HCT116 (cell line): ENCODE measurements around the gene WSCD2. TPM values are rescaled to one million over a fixed set of nuclear protein-coding genes. Genes with fewer than 3 reads are reported as not detected.

Experiments
- ATAC-seq: fragments of 200-7000 bp; cut with Tn5 transposase; 2 replicates; pipeline ENCODE4 v1.9.1; 2020; ENCODE audit warnings: mild to moderate bottlenecking, moderate library complexity
- BruUV-seq: library from RNA; stranded (reverse); fragments of 400-500 nt; replicated peaks from 2 replicates; lab custom pipeline; 2021; lab: Mats Ljungman, UMichigan
- CTCF ChIA-PET: fragments of 300-600 bp; sonication (Branson Sonifier 250); formaldehyde crosslinking; loops from one replicate; lab custom pipeline; 2021; ENCODE audit warnings: antibody characterized with exemption; lab: Charles Lee
- POLR2A ChIA-PET: fragments of 300-600, 350-600 bp; sonication (Branson Sonifier 250); formaldehyde crosslinking; loops from one replicate; lab custom pipeline; 2021; ENCODE audit warnings: antibody characterized with exemption; lab: Charles Lee
- RAD21 ChIA-PET, 2 experiments: fragments of 300-600 bp; sonication (Branson Sonifier 250); formaldehyde crosslinking; loops; one replicate each; lab custom pipeline; 2023; ENCODE audit warnings: low total read pairs in 2 of 2; ENCODE audit not compliant: uncharacterized antibody in 2 of 2, unreplicated experiment in 2 of 2, low non-redundant PET in 1 of 2; lab: Charles Lee
- DNase-seq: peaks from one replicate; pipeline ENCODE4 v3.0.0-alpha.2; 2010; ENCODE audit warnings: low read depth, low spot score
- H2AFZ ChIP-seq: fragments of 200-600 bp; shearing (Covaris generic), sonication (generic); 2 replicates; pipeline ENCODE4 v1.6.1; 2017; ENCODE audit warnings: low read depth, mixed run types, mixed read lengths, antibody characterized with exemption, low read length; ENCODE audit not compliant: poor library complexity, severe bottlenecking
- H3K27ac ChIP-seq: 2 replicates; pipeline ENCODE4 v1.5.1; 2012; ENCODE audit warnings: low read depth, low read length
- H3K27me3 ChIP-seq: fragments of 200-600 bp; sonication (generic); 2 replicates; pipeline ENCODE4 v1.6.1; 2016; ENCODE audit warnings: mixed run types, low read length, mixed read lengths; ENCODE audit not compliant: insufficient read depth
- H3K36me3 ChIP-seq, 2 experiments: fragments of 200-500 bp in 1 of 2; fragments of 200-600 bp in 1 of 2; sonication (Bioruptor generic) in 1 of 2; sonication (generic) in 1 of 2; 2 replicates each; pipeline versions ENCODE4 v1.5.1 to v1.6.1; 2014 to 2016; ENCODE audit warnings: low read length in 2 of 2, inconsistent platforms in 1 of 2, mixed read lengths in 1 of 2, mixed run types in 1 of 2; ENCODE audit not compliant: insufficient read depth in 2 of 2, control insufficient read depth in 1 of 2
- H3K4me1 ChIP-seq, 2 experiments: fragments of 200-600 bp in 1 of 2; sonication (generic) in 1 of 2; 2 replicates each; pipeline versions ENCODE4 v1.5.1 to v1.6.1; 2012 to 2017; ENCODE audit warnings: low read length in 2 of 2, inconsistent platforms in 1 of 2, mild to moderate bottlenecking in 1 of 2, mixed read lengths in 1 of 2, mixed run types in 1 of 2, moderate library complexity in 1 of 2; ENCODE audit not compliant: insufficient read depth in 2 of 2, control insufficient read depth in 1 of 2
- H3K4me2 ChIP-seq: fragments of 200-600 bp; sonication (generic); 2 replicates; pipeline ENCODE4 v1.6.1; 2017; ENCODE audit warnings: mixed run types, low read length, mixed read lengths
- H3K4me3 ChIP-seq, 2 experiments: fragments of 200-600 bp in 1 of 2; sonication (generic) in 1 of 2; replicated peaks in 1 of 2; 2 replicates each; pipeline ENCODE4 v1.5.1; 2011 to 2016; ENCODE audit warnings: low read length in 2 of 2, control low read depth in 1 of 2, low read depth in 1 of 2, mild to moderate bottlenecking in 1 of 2, mixed read lengths in 1 of 2, mixed run types in 1 of 2
- H3K79me2 ChIP-seq: fragments of 200-600 bp; sonication (generic); 2 replicates; pipeline ENCODE4 v1.6.1; 2017; ENCODE audit warnings: mild to moderate bottlenecking, mixed run types, low read length, moderate library complexity, mixed read lengths; ENCODE audit not compliant: insufficient read depth
- H3K9ac ChIP-seq: fragments of 200-600 bp; sonication (generic); 2 replicates; pipeline ENCODE4 v1.6.1; 2016; ENCODE audit warnings: low read length, mixed read lengths
- H3K9me2 ChIP-seq: fragments of 200-600 bp; sonication (generic), shearing (Covaris generic); 2 replicates; pipeline ENCODE4 v1.6.1; 2017; ENCODE audit warnings: mixed run types, mild to moderate bottlenecking, moderate library complexity; ENCODE audit not compliant: insufficient read depth
- H3K9me3 ChIP-seq, 2 experiments: fragments of 200-500 bp in 1 of 2; fragments of 200-600 bp in 1 of 2; sonication (Bioruptor generic) in 1 of 2; sonication (generic) in 1 of 2; 2 replicates each; pipeline ENCODE4 v1.6.1; 2014 to 2017; ENCODE audit warnings: low read length in 2 of 2, mixed read lengths in 2 of 2, inconsistent platforms in 1 of 2, low read depth in 1 of 2, mild to moderate bottlenecking in 1 of 2, mixed run types in 1 of 2, moderate library complexity in 1 of 2; ENCODE audit not compliant: control insufficient read depth in 1 of 2, insufficient read depth in 1 of 2
- H4K20me1 ChIP-seq: fragments of 200-600 bp; sonication (generic), shearing (Covaris generic); 2 replicates; pipeline ENCODE4 v1.6.1; 2017; ENCODE audit warnings: mixed run types, mild to moderate bottlenecking, moderate library complexity; ENCODE audit not compliant: insufficient read depth
- CEBPB ChIP-seq: IDR thresholded peaks from 2 replicates; pipeline ENCODE4 v1.6.1; 2012; ENCODE audit warnings: low read depth
- ELF1 ChIP-seq: IDR thresholded peaks from 2 replicates; pipeline ENCODE4 v1.6.1; 2012; ENCODE audit warnings: low read depth, borderline replicate concordance
- EZH2 ChIP-seq: fragments of 200-600 bp; sonication (generic); IDR thresholded peaks from 2 replicates; pipeline ENCODE4 v1.6.1; 2017; ENCODE audit warnings: antibody characterized with exemption, mixed run types
- MAX ChIP-seq: IDR thresholded peaks from 2 replicates; pipeline ENCODE4 v1.6.1; 2012
- REST ChIP-seq: IDR thresholded peaks from 2 replicates; pipeline ENCODE4 v1.6.1; 2012; ENCODE audit warnings: low read depth
- TCF7L2 ChIP-seq: IDR thresholded peaks from 2 replicates; pipeline ENCODE4 v1.7.0; 2011; ENCODE audit warnings: borderline replicate concordance, inconsistent platforms; ENCODE audit not compliant: insufficient read depth, insufficient read length; ENCODE audit errors: extremely low read depth
- YY1 ChIP-seq: IDR thresholded peaks from 2 replicates; pipeline ENCODE4 v1.6.1; 2011; ENCODE audit warnings: low read length, low read depth, moderate library complexity, mild to moderate bottlenecking; ENCODE audit not compliant: insufficient replicate concordance; ENCODE audit errors: extremely low read depth
- ZBTB33 ChIP-seq: IDR thresholded peaks from 2 replicates; pipeline ENCODE4 v1.6.1; 2011; ENCODE audit warnings: mild to moderate bottlenecking, low read length, moderate library complexity; ENCODE audit not compliant: insufficient replicate concordance; ENCODE audit errors: extremely low read depth
- ZFX ChIP-seq: fragments of 450-650 bp; IDR thresholded peaks from 2 replicates; pipeline ENCODE4 v1.6.1; 2017
- intact Hi-C: fragments of 100-400 bp; cut with micrococcal nuclease; formaldehyde crosslinking; loops from 2 replicates; pipeline ENCODE4 v1.10.0; 2022
- total RNA-seq: library from RNA; stranded (reverse); gene quantifications from one replicate; pipeline ENCODE4 v1.2.1, GENCODE V29; 2021; ENCODE audit not compliant: unreplicated experiment

Gene WSCD2
- total RNA-seq, 1 experiment from 2014 or later, result 0.05 TPM

GRCh38 chr12:108198043-108198442, 69.0 kb downstream of the WSCD2 start:
- Histone ChIP-seq H3K79me2 (no peaks in the 10 kb centered on the region), H3K36me3 (no peaks in the 10 kb centered on the region), H3K9ac (no peak overlapping the region), H3K4me1 (no peaks in the 10 kb centered on the region), H3K9me3 (peaks cover 0 to 2% of the 10 kb centered on the region in 2 experiments; a peak in 1 of 4 replicates), H2AFZ (no peak overlapping the region), H3K27me3 (peaks cover 44% of the 10 kb centered on the region; the same call in 1 of the 2 replicates), H3K4me3 (no peak overlapping the region), H4K20me1 (no peaks in the 10 kb centered on the region), H3K27ac (no peak overlapping the region), H3K4me2 (no peak overlapping the region), H3K9me2 (no peaks in the 10 kb centered on the region)
- CTCF ChIA-PET, result no interaction called here
- intact Hi-C loops, result no loop called here
- RAD21 ChIA-PET, result no interaction called here
- ATAC-seq (no peak), DNase-seq (no peak)
- TF ChIP-seq REST (peak; percentile 46), YY1 (no peak)
- BruUV-seq, result no TSS peak
- POLR2A ChIA-PET, result no interaction called here

GRCh38 chr12:108199106-108199505, 70.0 kb downstream of the WSCD2 start:
- RAD21 ChIA-PET, result no interaction called here
- Histone ChIP-seq H3K9me3 (peaks cover 7 to 10% of the 10 kb centered on the region in 2 experiments; a peak in 2 of 4 replicates), H3K9me2 (no peaks in the 10 kb centered on the region), H3K27ac (no peak overlapping the region), H3K4me1 (no peaks in the 10 kb centered on the region), H3K9ac (no peak overlapping the region), H3K4me3 (no peak overlapping the region), H3K79me2 (no peaks in the 10 kb centered on the region), H2AFZ (no peak overlapping the region), H3K27me3 (peaks cover 45% of the 10 kb centered on the region; the same call in 1 of the 2 replicates), H3K36me3 (no peaks in the 10 kb centered on the region), H3K4me2 (no peak overlapping the region), H4K20me1 (no peaks in the 10 kb centered on the region)
- BruUV-seq, result no TSS peak
- DNase-seq, result no peak
- no peak for ATAC-seq
- POLR2A ChIA-PET, result no interaction called here
- intact Hi-C loops, result no loop called here
- CTCF ChIA-PET, result no interaction called here
- no peak for TF ChIP-seq ZFX
- TF ChIP-seq REST, result no peak
- TF ChIP-seq EZH2, result no peak
- TF ChIP-seq ELF1, result no peak
- TF ChIP-seq CEBPB, result no peak
- TF ChIP-seq ZBTB33, result no peak
- TF ChIP-seq TCF7L2, result no peak
- TF ChIP-seq MAX, result no peak
